ENCODE measurements around the gene TRPM4.
"Not testable (repeated sequence)": the region's sequence is repeated elsewhere in the genome, so short reads cannot be mapped to it uniquely, and the experiment has no call there.

TRPM4 gene

DNA sequence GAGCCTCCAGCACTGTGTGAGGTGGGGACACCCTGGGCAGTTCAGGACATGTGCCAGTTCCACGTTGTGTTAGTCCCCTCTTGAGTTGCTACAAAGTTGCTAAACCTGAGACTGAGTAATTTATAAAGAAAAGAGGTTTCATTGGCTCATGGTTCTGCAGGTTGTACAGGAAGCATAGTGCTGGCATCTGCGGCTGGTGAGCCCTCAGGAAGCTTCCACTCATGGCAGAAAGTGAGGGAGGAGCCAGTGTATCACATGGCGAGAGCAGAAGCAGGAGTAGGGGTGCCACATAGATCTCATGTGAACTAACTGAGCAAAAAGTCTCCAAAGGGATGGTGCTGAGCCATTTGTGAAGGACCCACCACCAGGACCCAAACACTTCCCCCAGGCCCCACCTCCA lies 33.2 kb downstream of the TRPM4 start:
- no peak for DNase-seq (ENCODE audit: low spot score)

DNA sequence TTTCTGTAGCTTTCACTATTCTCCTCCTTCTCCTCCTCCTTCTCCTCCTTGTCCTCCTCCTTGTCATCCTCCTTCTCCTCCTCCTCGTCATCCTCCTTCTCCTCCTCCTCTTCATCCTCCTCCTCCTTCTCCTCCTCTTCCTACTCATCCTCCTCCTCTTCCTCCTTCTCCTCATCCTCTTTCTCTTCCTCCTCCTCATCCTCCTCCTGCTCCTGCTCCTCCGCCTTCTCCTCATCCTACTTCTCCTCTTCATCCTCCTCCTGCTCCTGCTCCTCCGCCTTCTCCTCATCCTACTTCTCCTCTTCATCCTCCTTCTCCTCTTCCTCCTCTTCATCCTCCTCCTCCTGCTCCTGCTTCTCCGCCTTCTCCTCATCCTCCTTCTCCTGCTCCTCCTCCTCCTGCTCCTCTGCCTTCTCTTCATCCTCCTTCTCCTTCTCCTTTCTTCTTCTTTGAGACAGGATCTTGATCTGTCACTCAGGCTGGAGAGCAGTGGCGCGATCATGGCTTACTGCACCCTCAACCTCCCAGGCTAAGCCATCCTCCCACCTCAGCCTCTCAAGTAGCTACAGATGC lies 36.3 kb downstream of the TRPM4 start:
- DNase-seq (ENCODE audit: low spot score), result no peak

DNA sequence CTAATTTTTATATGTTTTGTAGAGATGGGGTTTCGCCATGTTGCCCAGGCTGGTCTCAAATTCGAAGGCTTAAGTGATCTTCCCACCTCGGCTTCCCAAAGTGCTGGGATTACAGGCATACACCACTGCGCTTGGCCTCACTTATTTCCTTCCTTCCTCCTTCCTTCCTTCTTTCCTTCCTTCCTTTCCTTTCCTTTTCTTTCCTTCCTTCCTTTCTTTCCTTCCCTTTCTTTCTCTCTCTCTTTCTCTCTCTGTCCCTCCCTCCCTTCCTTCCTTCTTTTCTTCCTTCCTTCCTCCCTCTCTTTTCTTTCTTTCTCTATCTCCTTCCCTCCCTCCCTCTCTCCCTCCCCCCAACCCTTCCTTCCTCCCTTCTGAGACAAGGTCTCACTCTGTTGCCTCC lies 36.8 kb downstream of the TRPM4 start:
- DNase-seq (ENCODE audit: low spot score), result no peak

DNA sequence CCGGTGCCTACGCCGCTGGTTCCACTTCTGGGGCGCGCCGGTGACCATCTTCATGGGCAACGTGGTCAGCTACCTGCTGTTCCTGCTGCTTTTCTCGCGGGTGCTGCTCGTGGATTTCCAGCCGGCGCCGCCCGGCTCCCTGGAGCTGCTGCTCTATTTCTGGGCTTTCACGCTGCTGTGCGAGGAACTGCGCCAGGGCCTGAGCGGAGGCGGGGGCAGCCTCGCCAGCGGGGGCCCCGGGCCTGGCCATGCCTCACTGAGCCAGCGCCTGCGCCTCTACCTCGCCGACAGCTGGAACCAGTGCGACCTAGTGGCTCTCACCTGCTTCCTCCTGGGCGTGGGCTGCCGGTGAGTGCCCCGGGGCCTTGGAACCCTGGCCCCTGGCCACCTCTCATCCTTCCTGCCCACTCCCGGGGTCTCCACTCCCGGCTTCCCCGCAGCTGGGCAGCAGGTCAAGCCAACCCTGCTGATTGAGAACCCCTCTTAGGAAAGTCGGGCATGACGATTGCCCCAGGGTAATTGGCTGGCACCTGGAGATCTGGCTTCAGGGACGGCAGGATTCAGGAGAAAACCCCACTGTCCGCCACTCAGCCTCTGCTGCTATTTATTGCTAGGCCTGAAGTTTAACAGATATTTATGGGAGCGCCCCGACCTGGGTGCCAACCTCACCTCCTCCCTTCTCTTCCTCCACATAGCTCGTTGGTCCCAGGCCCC lies 39.1 kb downstream of the TRPM4 start:
- DNase-seq (ENCODE audit: low spot score), result no peak

DNA sequence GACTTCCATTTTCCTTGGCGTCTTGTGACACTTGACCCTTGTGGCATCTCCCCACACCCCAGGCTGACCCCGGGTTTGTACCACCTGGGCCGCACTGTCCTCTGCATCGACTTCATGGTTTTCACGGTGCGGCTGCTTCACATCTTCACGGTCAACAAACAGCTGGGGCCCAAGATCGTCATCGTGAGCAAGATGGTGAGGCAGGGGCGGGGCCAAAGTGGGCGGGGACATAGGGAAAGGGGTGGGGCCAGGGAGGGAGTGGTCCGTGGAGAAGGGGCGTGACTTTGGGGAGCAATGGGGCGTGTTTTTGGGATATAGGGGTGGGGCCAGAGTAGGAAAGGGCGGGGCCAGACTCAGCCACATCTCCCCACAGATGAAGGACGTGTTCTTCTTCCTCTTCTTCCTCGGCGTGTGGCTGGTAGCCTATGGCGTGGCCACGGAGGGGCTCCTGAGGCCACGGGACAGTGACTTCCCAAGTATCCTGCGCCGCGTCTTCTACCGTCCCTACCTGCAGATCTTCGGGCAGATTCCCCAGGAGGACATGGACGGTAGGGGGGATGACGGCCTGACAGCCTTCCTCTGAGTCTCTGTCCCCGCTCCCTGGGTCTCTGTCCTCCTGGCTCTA lies 42.8 kb downstream of the TRPM4 start:
- DNase-seq (ENCODE audit: low spot score), result no peak

DNA sequence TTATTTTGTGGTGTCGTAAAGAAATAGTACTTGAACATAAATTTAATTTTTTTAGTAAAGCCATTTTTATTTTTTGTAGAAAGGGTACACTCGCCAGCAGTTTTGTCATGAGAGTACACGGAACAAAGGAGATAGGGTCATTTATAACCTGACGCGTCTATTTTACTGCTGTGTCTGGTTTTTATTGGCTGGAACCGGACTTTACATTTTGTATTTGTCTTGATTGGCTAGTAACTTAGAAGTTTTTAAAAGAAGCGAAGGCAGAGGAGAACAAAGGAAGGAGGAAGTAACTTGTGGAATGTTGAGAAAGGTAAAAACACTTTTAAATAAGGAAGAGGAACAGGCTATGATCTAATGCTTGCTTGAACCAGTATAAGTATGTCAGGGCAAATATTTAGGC lies 43.5 kb downstream of the TRPM4 start:
- no peak for DNase-seq (ENCODE audit: low spot score)

DNA sequence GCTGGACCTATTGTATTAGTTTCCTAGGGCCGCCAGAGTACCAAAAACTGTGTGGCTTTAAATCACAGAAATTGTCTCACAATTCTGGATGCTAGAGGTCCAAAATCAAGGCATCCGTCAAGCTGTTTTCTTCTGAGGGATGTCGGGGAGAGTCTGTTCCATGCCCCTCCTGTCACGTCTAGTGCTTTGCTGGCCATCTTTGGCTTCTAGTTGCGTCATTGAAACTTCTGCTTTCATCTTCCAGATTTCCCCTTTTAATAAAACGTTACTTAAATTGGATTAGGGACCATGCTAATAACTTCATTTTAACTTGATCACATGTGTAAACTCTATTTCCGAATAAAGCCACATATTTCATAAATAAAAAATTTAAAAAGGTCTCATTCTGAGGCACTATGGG lies 47.5 kb downstream of the TRPM4 start:
- DNase-seq (ENCODE audit: low spot score), result peak; percentile 52

DNA sequence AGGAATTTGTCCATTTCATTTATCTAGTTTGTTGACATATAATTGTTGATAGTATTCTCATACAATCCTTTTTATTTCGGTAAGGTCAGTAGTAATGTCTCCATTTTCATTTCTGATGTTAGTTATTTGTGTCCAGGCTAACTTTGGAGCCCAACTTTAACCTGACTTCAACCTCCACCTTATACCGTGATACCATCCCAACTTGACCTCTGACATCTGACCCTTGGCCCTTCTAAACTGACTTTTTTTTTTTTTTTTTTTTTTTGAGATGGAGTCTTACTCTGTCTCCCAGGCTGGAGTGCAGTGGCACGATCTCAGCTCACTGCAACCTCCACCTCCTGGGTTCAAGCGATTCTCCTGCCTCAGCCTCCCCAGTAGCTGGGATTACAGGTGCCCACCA lies 51.9 kb downstream of the TRPM4 start:
- DNase-seq (ENCODE audit: low spot score), result not testable (repeated sequence)

DNA sequence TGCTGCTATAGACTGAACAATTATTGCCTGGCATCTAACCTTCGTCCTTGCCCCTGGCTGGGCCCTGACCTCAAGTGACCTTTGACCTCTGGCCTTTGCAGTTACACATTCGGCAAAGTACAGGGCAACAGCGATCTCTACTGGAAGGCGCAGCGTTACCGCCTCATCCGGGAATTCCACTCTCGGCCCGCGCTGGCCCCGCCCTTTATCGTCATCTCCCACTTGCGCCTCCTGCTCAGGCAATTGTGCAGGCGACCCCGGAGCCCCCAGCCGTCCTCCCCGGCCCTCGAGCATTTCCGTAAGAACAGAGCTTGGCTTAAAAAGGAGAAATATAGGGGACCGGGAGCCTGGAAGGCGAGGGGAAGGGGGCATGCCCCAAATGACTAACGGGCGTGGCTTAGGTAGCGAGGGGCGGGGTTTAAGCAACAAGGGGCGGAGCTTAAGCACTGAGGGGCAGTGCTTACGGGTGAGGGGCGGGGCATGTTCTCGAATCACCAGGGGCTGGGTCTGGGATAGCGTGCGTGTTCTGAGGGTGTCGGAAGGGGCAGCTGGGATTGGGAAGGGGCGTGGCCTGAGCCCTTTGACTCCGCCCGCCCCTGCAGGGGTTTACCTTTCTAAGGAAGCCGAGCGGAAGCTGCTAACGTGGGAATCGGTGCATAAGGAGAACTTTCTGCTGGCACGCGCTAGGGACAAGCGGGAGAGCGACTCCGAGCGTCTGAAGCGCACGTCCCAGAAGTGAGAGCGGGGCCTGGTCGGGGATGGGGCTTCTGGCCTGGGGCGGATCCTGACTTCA lies 52.7 kb downstream of the TRPM4 start:
- DNase-seq (ENCODE audit: low spot score), result no peak

DNA sequence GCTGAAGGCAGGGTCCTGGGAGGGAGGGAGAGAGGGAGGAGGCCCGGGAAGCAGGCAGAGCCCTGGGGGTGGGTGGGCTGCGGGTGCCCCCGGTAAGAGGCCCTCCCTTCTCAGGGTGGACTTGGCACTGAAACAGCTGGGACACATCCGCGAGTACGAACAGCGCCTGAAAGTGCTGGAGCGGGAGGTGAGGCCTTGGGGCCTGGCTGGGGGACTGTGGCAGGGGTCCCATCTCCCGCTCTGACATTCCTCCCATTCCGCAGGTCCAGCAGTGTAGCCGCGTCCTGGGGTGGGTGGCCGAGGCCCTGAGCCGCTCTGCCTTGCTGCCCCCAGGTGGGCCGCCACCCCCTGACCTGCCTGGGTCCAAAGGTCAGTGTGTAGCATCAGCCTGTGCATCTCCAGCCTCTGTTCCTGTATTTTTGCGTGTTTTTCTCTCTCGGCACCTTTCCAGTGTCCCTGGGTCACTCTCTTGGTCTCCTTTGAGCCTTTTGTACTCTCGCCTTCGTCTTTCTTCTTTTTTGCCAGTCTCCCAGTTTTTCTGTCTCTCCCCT lies 53.4 kb downstream of the TRPM4 start:
- no peak for DNase-seq (ENCODE audit: low spot score)

DNA sequence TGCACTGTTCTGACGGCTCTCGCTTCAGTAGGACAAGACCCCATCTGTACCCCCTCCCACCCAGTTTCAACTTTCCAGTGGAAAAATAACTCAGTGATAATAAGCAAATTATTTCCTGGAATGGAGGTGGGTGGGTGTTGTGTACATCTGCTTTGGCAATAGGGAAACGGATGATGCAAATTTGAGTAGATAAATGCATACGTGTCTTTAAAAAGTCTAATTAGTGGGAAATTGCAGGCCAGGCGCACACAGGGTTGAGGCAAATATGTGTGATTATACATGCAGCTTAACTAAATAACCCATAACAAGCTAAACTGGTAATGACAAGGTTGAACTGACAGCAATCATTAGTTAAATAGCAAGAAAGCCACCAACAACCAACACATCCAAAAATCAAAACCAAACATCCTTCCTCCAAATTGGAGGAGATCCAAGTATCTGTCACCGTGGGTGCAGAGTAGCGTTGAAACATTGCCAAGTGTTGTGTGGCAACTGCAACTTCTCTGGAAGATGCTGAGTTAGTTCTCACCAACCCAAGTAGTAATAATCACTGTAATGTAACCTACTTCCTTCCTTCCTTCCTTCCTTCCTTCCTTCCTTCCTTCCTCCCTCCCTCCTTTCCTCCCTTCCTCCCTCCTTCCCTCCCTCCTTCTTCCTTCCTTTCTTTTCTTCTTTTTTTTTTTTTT lies 54.6 kb downstream of the TRPM4 start:
- DNase-seq (ENCODE audit: low spot score), result no peak

DNA sequence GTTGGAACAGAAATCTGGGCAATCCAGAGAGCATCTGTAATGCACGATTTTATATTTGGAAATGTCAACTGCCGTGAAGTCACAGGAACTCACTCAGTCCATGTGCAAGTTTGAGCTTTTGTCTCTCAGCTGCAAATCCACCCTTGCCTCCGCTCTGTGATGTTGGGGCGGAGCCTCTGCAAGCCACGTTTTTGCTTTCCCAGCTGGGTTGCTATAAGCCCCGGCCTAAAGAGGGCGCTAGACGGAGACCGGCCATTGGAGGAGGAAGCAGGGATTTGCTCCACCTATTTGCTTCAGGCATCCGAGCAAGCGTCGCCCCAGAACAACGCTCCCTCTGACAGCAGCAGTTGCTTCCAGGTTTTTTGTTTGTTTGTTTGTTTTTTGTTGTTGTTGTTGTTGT lies 56.2 kb downstream of the TRPM4 start:
- DNase-seq (ENCODE audit: low spot score), result no peak

DNA sequence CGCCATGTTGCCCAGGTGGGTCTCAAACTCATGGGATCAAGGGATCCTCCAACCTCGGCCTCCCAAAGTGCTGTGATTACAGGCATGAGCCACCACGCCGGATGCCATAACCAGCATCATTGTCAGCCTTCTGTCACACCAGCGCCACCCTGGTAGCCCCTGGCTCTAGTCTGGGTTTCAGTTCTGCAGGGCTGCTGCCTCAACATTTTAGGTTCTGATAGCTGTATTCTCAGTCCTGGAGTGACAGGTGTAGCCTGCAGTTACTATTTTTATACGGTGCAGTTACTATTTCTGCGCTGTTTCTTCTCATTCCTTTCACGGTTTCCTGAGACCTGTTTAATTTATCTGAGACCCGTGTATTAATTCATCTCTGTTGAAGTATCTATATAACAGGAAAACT lies 57.1 kb downstream of the TRPM4 start:
- no peak for DNase-seq (ENCODE audit: low spot score)

DNA sequence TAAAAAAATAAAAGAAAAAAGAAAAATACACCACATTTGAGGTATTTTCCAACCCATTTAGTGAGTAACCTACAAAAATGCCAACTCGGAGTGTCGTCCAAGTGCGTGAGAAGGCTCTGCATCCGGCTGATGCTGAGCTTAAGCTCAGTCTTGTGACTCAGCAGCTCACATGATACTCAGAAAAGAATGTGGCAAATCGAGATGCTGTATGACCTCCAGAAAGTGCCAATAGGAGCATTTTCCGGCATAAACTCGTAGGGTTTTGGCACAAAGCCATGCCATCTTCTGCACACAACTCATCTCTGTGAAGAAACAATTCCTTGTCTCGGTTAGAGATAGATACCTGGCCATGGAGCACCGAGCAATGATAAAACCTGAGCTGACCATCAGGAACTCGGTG lies 58.5 kb downstream of the TRPM4 start:
- DNase-seq (ENCODE audit: low spot score), result no peak

DNA sequence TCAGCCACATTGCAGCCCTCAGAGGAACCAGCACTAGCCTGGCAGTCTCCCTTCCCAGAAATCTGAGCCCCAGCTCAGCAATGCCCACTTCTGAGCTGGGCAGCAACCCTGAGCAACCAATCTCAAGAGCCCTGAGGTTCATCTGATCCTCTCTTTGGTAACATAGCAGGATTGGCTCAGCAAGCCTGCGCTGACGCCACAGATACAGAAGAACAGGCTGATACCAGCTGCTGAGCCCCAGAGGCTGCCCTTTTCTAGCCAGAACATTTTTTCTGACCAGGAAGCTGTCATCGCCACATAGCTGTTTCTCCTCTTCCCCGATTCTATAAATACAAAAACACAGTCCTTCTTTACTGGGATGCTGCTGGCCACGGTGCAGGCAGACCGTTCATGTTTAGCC lies 59.8 kb downstream of the TRPM4 start:
- no peak for DNase-seq (ENCODE audit: low spot score)

DNA sequence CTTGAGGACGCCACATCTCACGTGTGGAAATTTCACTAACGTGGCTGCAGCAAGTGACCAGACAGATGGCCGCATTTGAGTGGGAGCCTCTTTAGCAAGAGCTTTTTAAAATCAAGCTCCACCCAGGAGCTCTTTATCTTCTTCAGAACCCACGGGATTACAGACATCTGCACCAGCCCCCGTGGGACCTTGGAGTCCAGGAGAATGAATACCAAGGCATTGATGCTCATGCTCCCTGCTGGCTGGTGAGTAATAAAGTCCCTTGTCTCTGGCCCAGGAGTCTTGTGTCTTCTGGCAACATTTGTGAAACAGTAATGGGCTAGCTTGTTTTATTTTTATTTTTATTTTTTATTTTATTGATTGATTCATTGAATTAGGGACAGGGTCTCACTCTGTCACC lies 64.4 kb downstream of the TRPM4 start:
- DNase-seq (ENCODE audit: low spot score), result no peak

DNA sequence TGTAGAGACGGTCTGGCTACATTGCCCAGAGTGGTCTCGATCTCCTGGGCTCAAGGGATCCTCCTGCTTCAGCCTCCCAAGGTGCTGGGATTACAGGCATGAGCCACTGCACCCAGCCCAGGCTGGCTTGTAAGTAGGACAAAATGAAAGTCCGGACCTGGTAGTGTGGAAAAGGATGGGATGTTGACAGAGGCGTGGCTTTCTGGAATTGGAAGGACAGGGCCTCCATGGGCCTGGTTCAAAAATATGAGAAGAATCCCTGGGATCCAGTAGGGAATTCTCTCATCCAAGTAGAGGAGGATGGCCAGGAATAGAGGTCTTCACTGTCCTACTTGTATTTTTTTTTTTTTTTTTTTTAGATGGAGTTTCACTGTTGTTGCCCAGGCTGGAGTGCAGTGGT lies 64.9 kb downstream of the TRPM4 start:
- DNase-seq (ENCODE audit: low spot score), result no peak

DNA sequence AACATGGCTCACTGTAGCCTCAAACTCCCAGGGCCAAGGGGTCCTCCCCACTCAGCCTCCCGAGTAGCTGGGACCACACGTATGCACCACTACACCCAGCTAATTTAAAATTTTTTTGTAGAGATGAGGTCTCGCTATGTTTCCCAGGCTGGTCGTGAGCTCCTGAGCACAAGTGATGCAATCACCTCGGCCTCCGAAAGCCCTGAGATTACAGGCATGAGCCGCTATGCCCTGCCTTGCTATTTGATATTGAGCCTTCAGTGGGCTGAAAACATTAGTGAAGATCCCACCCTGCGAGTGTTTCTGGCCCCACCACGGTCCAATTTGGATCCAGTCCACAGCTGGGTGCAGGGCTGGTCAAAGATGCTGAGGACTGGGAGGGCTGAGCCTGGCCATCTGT lies 65.9 kb downstream of the TRPM4 start:
- DNase-seq (ENCODE audit: low spot score), result no peak

DNA sequence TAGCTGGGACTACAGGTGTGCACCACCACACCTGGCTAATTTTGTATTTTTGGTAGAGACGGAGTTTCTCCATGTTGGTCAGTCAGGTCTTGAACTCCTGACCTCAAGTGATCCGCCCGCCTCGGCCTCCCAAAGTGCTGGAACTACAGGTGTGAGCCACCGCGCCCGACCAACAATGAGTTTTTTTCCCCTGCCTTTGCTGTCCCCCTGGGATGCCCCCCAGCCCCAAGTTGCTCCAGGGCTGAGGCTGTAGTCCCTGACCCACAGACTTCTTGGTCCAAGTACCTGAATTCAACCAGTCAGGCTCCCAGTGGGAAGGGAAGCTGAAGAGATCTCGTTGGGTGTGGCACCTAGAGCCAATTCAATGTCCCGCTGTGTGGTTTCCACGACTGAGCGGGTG lies 66.8 kb downstream of the TRPM4 start:
- DNase-seq (ENCODE audit: low spot score), result not testable (repeated sequence)

DNA sequence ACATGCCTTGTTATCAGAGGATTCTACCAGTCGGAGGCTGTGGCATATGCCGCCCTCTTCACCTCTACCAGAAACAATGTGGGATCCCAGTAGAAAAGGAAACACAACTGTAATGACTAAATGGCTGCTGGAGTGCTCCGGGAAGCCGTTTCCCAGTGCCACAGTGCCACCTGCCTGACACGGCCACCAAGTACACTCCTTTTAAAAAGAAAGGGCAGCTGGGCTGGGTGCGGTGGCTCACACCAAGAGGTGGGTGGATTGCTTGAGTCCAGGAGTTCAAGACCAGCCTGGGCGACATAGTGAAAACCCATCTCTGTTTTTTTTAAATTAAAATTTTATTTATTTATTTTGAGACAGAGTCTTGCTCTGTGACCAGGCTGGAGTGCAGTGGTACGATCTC lies 67.3 kb downstream of the TRPM4 start:
- no peak for DNase-seq (ENCODE audit: low spot score)

DNA sequence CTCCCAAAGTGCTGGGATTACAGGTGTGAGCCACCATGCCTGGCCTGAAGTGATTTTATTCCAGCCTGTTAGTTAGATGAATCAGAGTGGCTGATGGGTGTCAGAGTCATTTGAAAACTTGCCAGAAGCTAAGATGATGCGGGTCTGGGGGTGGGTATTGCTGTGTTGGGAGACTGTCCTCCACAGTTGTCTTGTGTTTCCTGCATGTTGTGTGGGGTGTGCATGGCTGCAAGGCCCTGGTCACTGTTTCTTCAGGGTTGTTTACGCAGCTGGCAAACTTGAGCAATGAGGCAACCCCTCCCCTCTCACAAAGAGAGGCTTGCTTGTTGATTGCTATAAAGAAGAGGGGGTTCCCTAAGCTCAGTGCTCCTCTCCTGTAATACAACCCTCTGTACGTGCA lies 71.8 kb downstream of the TRPM4 start:
- DNase-seq (ENCODE audit: low spot score), result no peak

DNA sequence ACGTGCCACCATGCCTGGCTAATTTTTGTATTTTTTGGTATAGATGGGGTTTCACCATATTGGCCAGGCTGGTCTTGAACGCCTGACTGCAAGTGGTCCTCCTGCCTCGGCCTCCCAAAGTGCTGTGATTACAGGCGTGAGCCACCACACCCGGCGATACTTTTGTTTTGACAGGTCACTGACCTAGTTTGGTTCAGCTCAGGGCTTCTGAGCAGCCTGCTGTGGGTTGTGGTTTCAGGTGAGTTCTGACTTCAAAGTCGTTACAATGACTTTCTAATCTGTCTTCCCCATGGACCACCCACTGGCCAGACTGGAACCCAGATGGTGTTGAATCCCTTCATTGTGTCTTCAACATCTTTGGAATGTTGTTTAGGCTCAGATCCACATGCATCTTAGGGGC lies 73.8 kb downstream of the TRPM4 start:
- no peak for DNase-seq (ENCODE audit: low spot score)

Measured in Ammon's horn (tissue), 1 donor.